WTC11 (cell line): ENCODE data around the gene TMEM63C. TPM values are rescaled to one million over a fixed set of nuclear protein-coding genes. Genes with fewer than 3 reads are reported as not detected.

ENCODE experiments used
- ATAC-seq: fragments of 200-7000 bp; cut with Tn5 transposase; 2 replicates; pipeline ENCODE4 v1.10.0; 2021; ENCODE audit warnings: mild to moderate bottlenecking, moderate library complexity
- CTCF ChIA-PET: fragments of 300-600 bp; sonication (Branson Sonifier 250); formaldehyde crosslinking; loops from one replicate; lab custom pipeline; 2021; ENCODE audit warnings: antibody characterized with exemption; lab: Charles Lee
- POLR2A ChIA-PET: fragments of 350-600 bp; sonication (Branson Sonifier 250); formaldehyde crosslinking; loops from one replicate; lab custom pipeline; 2021; ENCODE audit warnings: antibody characterized with exemption; lab: Charles Lee
- DNase-seq: peaks from one replicate; pipeline ENCODE4 v3.0.0; 2021; ENCODE audit warnings: low spot score
- H3K27ac Mint-ChIP-seq: 2 replicates; pipeline ENCODE4 v1.8.0; 2021; ENCODE audit warnings: mixed read lengths
- H3K27me3 Mint-ChIP-seq: 2 replicates; pipeline ENCODE4 v1.8.0; 2021; ENCODE audit warnings: low read depth, mild to moderate bottlenecking, moderate library complexity, mixed read lengths
- H3K36me3 Mint-ChIP-seq: 2 replicates; pipeline ENCODE4 v1.8.0; 2021; ENCODE audit warnings: mixed read lengths
- H3K4me1 Mint-ChIP-seq: 2 replicates; pipeline ENCODE4 v1.8.0; 2022; ENCODE audit warnings: mixed read lengths
- H3K4me3 Mint-ChIP-seq: 2 replicates; pipeline ENCODE4 v1.8.0; 2021; ENCODE audit warnings: mild to moderate bottlenecking, moderate library complexity, mixed read lengths
- H3K9me3 Mint-ChIP-seq: 2 replicates; pipeline ENCODE4 v1.8.0; 2021; ENCODE audit warnings: mixed read lengths
- AR ChIP-seq: fragments of 250-450 bp; sonication (Bioruptor Pico); IDR thresholded peaks from 2 replicates; pipeline ENCODE4 v1.9.0; 2021; ENCODE audit warnings: mild to moderate bottlenecking
- E2F1 ChIP-seq: sonication (generic); formaldehyde crosslinking; IDR thresholded peaks from 2 replicates; pipeline ENCODE4 v1.8.0; 2022; ENCODE audit warnings: mild to moderate bottlenecking, missing genetic modification reagents
- FOXK1 ChIP-seq: sonication (generic); formaldehyde crosslinking; IDR thresholded peaks from 2 replicates; pipeline ENCODE4 v1.8.0; 2022; ENCODE audit warnings: mild to moderate bottlenecking, moderate library complexity, missing genetic modification reagents
- HMGA2 ChIP-seq: fragments of 250-450 bp; sonication (Bioruptor Pico); IDR thresholded peaks from 2 replicates; pipeline ENCODE4 v1.4.0; 2021; ENCODE audit warnings: mild to moderate bottlenecking, moderate library complexity
- MAX ChIP-seq: sonication (generic); formaldehyde crosslinking; IDR thresholded peaks from 2 replicates; pipeline ENCODE4 v1.8.0; 2022; ENCODE audit warnings: mild to moderate bottlenecking, missing genetic modification reagents
- NFE2L1 ChIP-seq: sonication (generic); formaldehyde crosslinking; IDR thresholded peaks from 2 replicates; pipeline ENCODE4 v1.8.1; 2023; ENCODE audit warnings: missing genetic modification reagents
- PREB ChIP-seq: sonication (generic); formaldehyde crosslinking; IDR thresholded peaks from 2 replicates; pipeline ENCODE4 v1.8.1; 2022; ENCODE audit warnings: mild to moderate bottlenecking, missing genetic modification reagents, moderate library complexity, borderline replicate concordance
- RELA ChIP-seq: sonication (generic); formaldehyde crosslinking; IDR thresholded peaks from 2 replicates; pipeline ENCODE4 v1.8.1; 2022; ENCODE audit warnings: missing genetic modification reagents, mild to moderate bottlenecking, borderline replicate concordance
- SOX15 ChIP-seq: fragments of 250-450 bp; sonication (Bioruptor Pico); IDR thresholded peaks from 2 replicates; pipeline ENCODE4 v1.9.0; 2021; ENCODE audit warnings: mild to moderate bottlenecking
- STAT6 ChIP-seq: sonication (generic); formaldehyde crosslinking; conservative IDR thresholded peaks from 2 replicates; pipeline ENCODE4 v1.8.1; 2023; ENCODE audit warnings: mild to moderate bottlenecking, low read depth, missing genetic modification reagents, moderate library complexity
- USF1 ChIP-seq: sonication (generic); formaldehyde crosslinking; IDR thresholded peaks from 2 replicates; pipeline ENCODE4 v1.8.0; 2022; ENCODE audit warnings: mild to moderate bottlenecking, missing genetic modification reagents
- ZNF423 ChIP-seq: fragments of 250-450 bp; sonication (Bioruptor Pico); IDR thresholded peaks from 2 replicates; pipeline ENCODE4 v2.1.2; 2022; ENCODE audit warnings: mild to moderate bottlenecking, moderate library complexity
- ZNF425 ChIP-seq: fragments of 250-450 bp; sonication (Bioruptor Pico); conservative IDR thresholded peaks from 2 replicates; pipeline ENCODE4 v1.9.0; 2021; ENCODE audit warnings: mild to moderate bottlenecking
- total RNA-seq: library from RNA; stranded (reverse); gene quantifications from 3 replicates; pipeline ENCODE4 v1.2.3, GENCODE V29; 2021
- TF ChIP-seq, protein P1 (sequence below): sonication (generic); formaldehyde crosslinking; IDR thresholded peaks from 2 replicates; pipeline ENCODE4 v1.8.0; 2023; ENCODE audit warnings: missing genetic modification reagents
- TF ChIP-seq, protein P2 (sequence below): sonication (generic); formaldehyde crosslinking; conservative IDR thresholded peaks from 2 replicates; pipeline ENCODE4 v1.8.1; 2022; ENCODE audit warnings: mild to moderate bottlenecking, missing genetic modification reagents
- TF ChIP-seq, protein P3 (sequence below): sonication (generic); formaldehyde crosslinking; IDR thresholded peaks from 2 replicates; pipeline ENCODE4 v1.8.0; 2022; ENCODE audit warnings: mild to moderate bottlenecking, missing genetic modification reagents

TMEM63C gene
- total RNA-seq, 1 experiment from 2014 or later: 8.8 TPM

GRCh38 chr14:77157740-77158139 lies 23.9 kb upstream of the TMEM63C start (continued):
- TF ChIP-seq E2F1 (CRISPR knock-in tag): no peak
- TF ChIP-seq, protein P1, sequence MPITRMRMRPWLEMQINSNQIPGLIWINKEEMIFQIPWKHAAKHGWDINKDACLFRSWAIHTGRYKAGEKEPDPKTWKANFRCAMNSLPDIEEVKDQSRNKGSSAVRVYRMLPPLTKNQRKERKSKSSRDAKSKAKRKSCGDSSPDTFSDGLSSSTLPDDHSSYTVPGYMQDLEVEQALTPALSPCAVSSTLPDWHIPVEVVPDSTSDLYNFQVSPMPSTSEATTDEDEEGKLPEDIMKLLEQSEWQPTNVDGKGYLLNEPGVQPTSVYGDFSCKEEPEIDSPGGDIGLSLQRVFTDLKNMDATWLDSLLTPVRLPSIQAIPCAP (CRISPR knock-in tag): no peak
- TF ChIP-seq USF1 (CRISPR knock-in tag): no peak
- TF ChIP-seq, protein P2, sequence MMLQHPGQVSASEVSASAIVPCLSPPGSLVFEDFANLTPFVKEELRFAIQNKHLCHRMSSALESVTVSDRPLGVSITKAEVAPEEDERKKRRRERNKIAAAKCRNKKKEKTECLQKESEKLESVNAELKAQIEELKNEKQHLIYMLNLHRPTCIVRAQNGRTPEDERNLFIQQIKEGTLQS (CRISPR knock-in tag): no peak
- TF ChIP-seq, all 79 proteins: peak for 0

DNA sequence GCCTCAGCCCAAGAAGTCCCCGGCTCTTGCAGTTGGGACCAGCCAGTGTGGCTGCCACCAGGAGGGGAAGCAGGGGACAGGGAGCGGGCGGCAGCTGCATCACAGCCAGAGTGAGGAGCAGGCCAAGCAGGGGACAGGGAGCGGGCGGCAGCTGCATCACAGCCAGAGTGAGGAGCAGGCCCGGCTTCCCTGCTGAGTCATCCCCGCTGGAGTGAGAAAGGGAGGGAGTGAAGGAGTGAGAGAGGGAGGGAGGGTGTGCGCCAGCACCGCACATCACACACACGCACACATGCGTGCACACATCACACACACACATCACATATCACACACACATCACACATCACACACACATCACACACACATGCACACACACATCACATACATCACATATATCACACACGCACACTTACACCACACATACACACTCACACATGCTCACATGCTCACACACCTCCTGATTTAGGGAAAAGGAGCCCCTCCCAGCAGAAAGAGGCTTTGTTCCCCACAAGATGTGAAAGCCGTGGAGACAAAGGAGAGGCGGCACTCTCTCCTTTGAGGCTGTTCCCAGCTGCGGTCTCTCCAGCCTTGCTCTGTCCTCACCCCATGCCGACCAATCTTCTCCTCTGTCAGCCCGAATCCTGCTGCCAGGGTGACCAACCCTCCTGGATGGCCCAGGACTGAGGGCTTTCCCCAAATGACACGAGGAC lies 23.3 kb upstream of the TMEM63C start:
- Mint-ChIP-seq H3K27ac (no peak overlapping the region), H3K27me3 (no peaks in the 10 kb centered on the region), H3K9me3 (peaks cover 5% of the 10 kb centered on the region), H3K4me1 (peaks cover 34% of the 10 kb centered on the region), H3K36me3 (no peaks in the 10 kb centered on the region), H3K4me3 (peak overlapping the region; percentile 34; the same call in 1 of the 2 replicates)
- TF ChIP-seq FOXK1 (CRISPR knock-in tag) (no peak), NFE2L1 (peak; percentile 97), ZNF423 (CRISPR knock-in tag) (0 out of 2 replicates have a peak, but pooled peaks have one; percentile 8)
- DNase-seq (peak; percentile 39), ATAC-seq (peak; percentile 82)
- ChIA-PET CTCF (interaction anchor here (2.3 to 7.7 kb wide), 2 partner anchors 17 to 55 kb away, joined by 13 to 147 read pairs; partner anchors contain the start of gene ZDHHC22), POLR2A (interaction anchor here (1.2 kb wide), 1 partner anchor 29 kb away, joined by 3 read pairs; no protein-coding TSS in a partner anchor)

GRCh38 chr14:77158882-77159255 lies 22.7 kb upstream of the TMEM63C start:
- CTCF ChIA-PET: interaction anchor here (2.3 kb wide), 1 partner anchor 54 kb away, joined by 13 read pairs; no protein-coding TSS in a partner anchor
- Mint-ChIP-seq H3K4me3 (peak overlapping the region; percentile 34; the same call in 1 of the 2 replicates), H3K27ac (no peak overlapping the region), H3K36me3 (no peaks in the 10 kb centered on the region), H3K4me1 (peaks cover 28% of the 10 kb centered on the region), H3K27me3 (no peaks in the 10 kb centered on the region), H3K9me3 (peaks cover 2% of the 10 kb centered on the region)
- DNase-seq (no peak), ATAC-seq (no peak)
- POLR2A ChIA-PET: interaction anchor here (1.2 kb wide), 1 partner anchor 29 kb away, joined by 3 read pairs; no protein-coding TSS in a partner anchor
- TF ChIP-seq AR (CRISPR knock-in tag): no peak
- TF ChIP-seq RELA (CRISPR knock-in tag): no peak
- TF ChIP-seq PREB (CRISPR knock-in tag): no peak
- no peak for TF ChIP-seq SOX15 (CRISPR knock-in tag)
- no peak for TF ChIP-seq ZNF425 (CRISPR knock-in tag)
- TF ChIP-seq, protein P3, sequence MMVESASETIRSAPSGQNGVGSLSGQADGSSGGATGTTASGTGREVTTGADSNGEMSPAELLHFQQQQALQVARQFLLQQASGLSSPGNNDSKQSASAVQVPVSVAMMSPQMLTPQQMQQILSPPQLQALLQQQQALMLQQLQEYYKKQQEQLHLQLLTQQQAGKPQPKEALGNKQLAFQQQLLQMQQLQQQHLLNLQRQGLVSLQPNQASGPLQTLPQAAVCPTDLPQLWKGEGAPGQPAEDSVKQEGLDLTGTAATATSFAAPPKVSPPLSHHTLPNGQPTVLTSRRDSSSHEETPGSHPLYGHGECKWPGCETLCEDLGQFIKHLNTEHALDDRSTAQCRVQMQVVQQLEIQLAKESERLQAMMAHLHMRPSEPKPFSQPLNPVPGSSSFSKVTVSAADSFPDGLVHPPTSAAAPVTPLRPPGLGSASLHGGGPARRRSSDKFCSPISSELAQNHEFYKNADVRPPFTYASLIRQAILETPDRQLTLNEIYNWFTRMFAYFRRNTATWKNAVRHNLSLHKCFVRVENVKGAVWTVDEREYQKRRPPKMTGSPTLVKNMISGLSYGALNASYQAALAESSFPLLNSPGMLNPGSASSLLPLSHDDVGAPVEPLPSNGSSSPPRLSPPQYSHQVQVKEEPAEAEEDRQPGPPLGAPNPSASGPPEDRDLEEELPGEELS (CRISPR knock-in tag): no peak
- TF ChIP-seq MAX (CRISPR knock-in tag): no peak
- no peak for TF ChIP-seq HMGA2 (CRISPR knock-in tag)
- no peak for TF ChIP-seq STAT6 (CRISPR knock-in tag)
